GM12878 (cell line): ENCODE measurements around the gene H6PD. TPM values are rescaled to one million over a fixed set of nuclear protein-coding genes. Genes with fewer than 3 reads are reported as not detected.

Source experiments
- CTCF ChIP-seq, 3 experiments: IDR thresholded peaks in 2 of 3; conservative IDR thresholded peaks in 1 of 3; 2 replicates each; pipeline ENCODE4 v1.5.1; 2011; ENCODE audit warnings: low read depth in 3 of 3, low read length in 3 of 3, mild to moderate bottlenecking in 3 of 3, control low read depth in 2 of 3, moderate library complexity in 2 of 3, inconsistent platforms in 1 of 3, mixed read lengths in 1 of 3; ENCODE audit not compliant: control insufficient read depth in 2 of 3, insufficient read depth in 1 of 3; ENCODE audit errors: extremely low read depth in 1 of 3
- CUX1 ChIP-seq: IDR thresholded peaks from 2 replicates; pipeline ENCODE4 v1.6.1; 2012; ENCODE audit warnings: improper control_type of control experiment, low read depth, low read length; ENCODE audit not compliant: insufficient replicate concordance
- EP300 ChIP-seq, 2 experiments: fragments of 150-350 bp in 1 of 2; IDR thresholded peaks; 2 replicates each; pipeline ENCODE4 v1.6.1; 2011 to 2012; ENCODE audit warnings: low read depth in 2 of 2, low read length in 2 of 2, borderline replicate concordance in 1 of 2, improper control_type of control experiment in 1 of 2, inconsistent platforms in 1 of 2; ENCODE audit not compliant: control insufficient read depth in 1 of 2
- NBN ChIP-seq: fragments of 450-650 bp; IDR thresholded peaks from 2 replicates; pipeline ENCODE4 v1.6.1; 2016
- NFIC ChIP-seq: IDR thresholded peaks from 2 replicates; pipeline ENCODE4 v1.6.1; 2012; ENCODE audit warnings: low read depth, mild to moderate bottlenecking, inconsistent platforms, low read length, moderate library complexity
- PKNOX1 ChIP-seq: fragments of 450-650 bp; IDR thresholded peaks from 2 replicates; pipeline ENCODE4 v1.6.1; 2016; ENCODE audit warnings: mild to moderate bottlenecking
- PML ChIP-seq: IDR thresholded peaks from 2 replicates; pipeline ENCODE4 v1.6.1; 2012; ENCODE audit warnings: low read length, inconsistent platforms
- POLR2AphosphoS5 ChIP-seq: IDR thresholded peaks from 2 replicates; pipeline ENCODE4 v1.6.1; 2011; ENCODE audit warnings: mild to moderate bottlenecking, low read length, inconsistent platforms
- SIX5 ChIP-seq: IDR thresholded peaks from 2 replicates; pipeline ENCODE4 v1.6.1; 2011; ENCODE audit warnings: mild to moderate bottlenecking, low read depth, low read length, moderate library complexity; ENCODE audit not compliant: severe bottlenecking
- SKIL ChIP-seq: fragments of 450-650 bp; IDR thresholded peaks from 2 replicates; pipeline ENCODE4 v1.6.1; 2017; ENCODE audit warnings: mild to moderate bottlenecking, low read depth, inconsistent platforms; ENCODE audit not compliant: poor library complexity, severe bottlenecking
- SREBF1 ChIP-seq: IDR thresholded peaks from 2 replicates; pipeline ENCODE4 v1.6.1; 2012; ENCODE audit warnings: mild to moderate bottlenecking, low read length
- STAT3 ChIP-seq: IDR thresholded peaks from 2 replicates; pipeline ENCODE4 v1.6.1; 2011; ENCODE audit warnings: low read depth, low read length, improper control_type of control experiment
- TARDBP ChIP-seq: IDR thresholded peaks from 2 replicates; pipeline ENCODE4 v1.6.1; 2016; ENCODE audit warnings: borderline replicate concordance
- ZBTB4 ChIP-seq: fragments of 450-650 bp; formaldehyde crosslinking; IDR thresholded peaks from 2 replicates; pipeline ENCODE4 v1.4.0; 2022; ENCODE audit warnings: mild to moderate bottlenecking, moderate library complexity
- polyA plus RNA-seq, 11 experiments: library from polyadenylated mRNA; depleted of rRNA in 4 of 11; unstranded in 6 of 11; stranded (reverse) in 5 of 11; fragments of >200 nt; fragmentation: Nextera tagmentation in 4 of 11; fragmentation: Illumina TruSeq in 1 of 11; extraction: Ambion mirVana in 4 of 11; extraction: Trizol in 1 of 11; gene quantifications; 1 replicate in 1 of 11; 2 replicates in 10 of 11; pipeline versions ENCODE4 v1.2.1 to v1.2.3, GENCODE V29; 2011 to 2016; ENCODE audit warnings: inconsistent platforms in 2 of 11, missing spikeins in 2 of 11, low read depth in 1 of 11
- total RNA-seq, 4 experiments: library from RNA; depleted of rRNA in 3 of 4; stranded (reverse); fragments of >200 nt in 3 of 4; fragmentation: Illumina TruSeq in 1 of 4; extraction: Trizol in 1 of 4; gene quantifications; 2 replicates each; pipeline versions ENCODE4 v1.2.1 to v1.2.3, GENCODE V29; 2013 to 2021

Gene H6PD
- total and polyA plus RNA-seq, 10 of the 15 experiments (the other 5 are each of a cell fraction or from before 2014, with no cell fraction given) = 1.2 to 20.7 (median 7.7) TPM

- TF ChIP-seq SREBF1 = no peak
- peak; percentile 47 to 74 (median 73) for TF ChIP-seq CTCF (IDR thresholded peaks at IDR 0.05 in 2 of 3, conservative IDR thresholded peaks at IDR 0.05 in 1 of 3; ENCODE audit: control insufficient read depth in 2 of 3, extremely low read depth in 1 of 3, insufficient read depth in 1 of 3, low read depth in 3 of 3, low read length in 3 of 3)
- no peak for TF ChIP-seq NBN
- no peak for TF ChIP-seq PKNOX1
- peak; percentile 83; the same call in 1 of the 2 replicates for TF ChIP-seq POLR2AphosphoS5
- no peak for TF ChIP-seq EP300 (IDR thresholded peaks at IDR 0.05; ENCODE audit: borderline replicate concordance in 1 of 2, control insufficient read depth in 1 of 2, low read depth in 2 of 2, low read length in 2 of 2)
- no peak for TF ChIP-seq NFIC
- TF ChIP-seq TARDBP = no peak
- TF ChIP-seq SIX5 = no peak
- TF ChIP-seq STAT3 = no peak
- no peak for TF ChIP-seq SKIL
- no peak for TF ChIP-seq ZBTB4 (CRISPR knock-in tag)
- TF ChIP-seq CUX1 = no peak
- TF ChIP-seq PML = no peak
Observed at GRCh38 chr1:9234223-9235095, at the start of gene H6PD (continued).
